Bronchial epithelial cell (primary cell): ENCODE results near the gene NCR2. TPM values are rescaled to one million over a fixed set of nuclear protein-coding genes. Genes with fewer than 3 reads are reported as not detected.

Experiments used
- DNase-seq: peaks from one replicate; pipeline ENCODE4 v3.0.0-alpha.2; 2010; ENCODE audit warnings: low read depth
- FAIRE-seq: peaks from 2 replicates; lab custom pipeline; 2011; peaks lifted over from hg19 to GRCh38; lab: Jason Lieb, UNC
- H3K27me3 ChIP-seq: 2 replicates; pipeline ENCODE4 v1.5.1; 2011; ENCODE audit warnings: low read length; ENCODE audit not compliant: control insufficient read depth, insufficient read depth
- H3K36me3 ChIP-seq: 2 replicates; pipeline ENCODE4 v1.5.1; 2011; ENCODE audit warnings: low read length; ENCODE audit not compliant: control insufficient read depth, insufficient read depth
- H3K4me3 ChIP-seq: 2 replicates; pipeline ENCODE4 v1.5.1; 2011; ENCODE audit warnings: mild to moderate bottlenecking, low read depth, low read length, control low read depth
- total RNA-seq: library from RNA; depleted of rRNA; stranded (reverse); fragments of >200 nt; gene quantifications from 2 replicates; pipeline ENCODE4 v1.2.1, GENCODE V29; 2014
- TF ChIP-seq, protein P1 (sequence below): IDR thresholded peaks from 2 replicates; pipeline ENCODE4 v1.5.1; 2011; ENCODE audit warnings: mild to moderate bottlenecking, moderate library complexity, low read length, control low read depth, inconsistent platforms; ENCODE audit not compliant: insufficient read depth, severe bottlenecking

NCR2 gene
- total RNA-seq, 1 donor from 2014 or later = not detected

DNA sequence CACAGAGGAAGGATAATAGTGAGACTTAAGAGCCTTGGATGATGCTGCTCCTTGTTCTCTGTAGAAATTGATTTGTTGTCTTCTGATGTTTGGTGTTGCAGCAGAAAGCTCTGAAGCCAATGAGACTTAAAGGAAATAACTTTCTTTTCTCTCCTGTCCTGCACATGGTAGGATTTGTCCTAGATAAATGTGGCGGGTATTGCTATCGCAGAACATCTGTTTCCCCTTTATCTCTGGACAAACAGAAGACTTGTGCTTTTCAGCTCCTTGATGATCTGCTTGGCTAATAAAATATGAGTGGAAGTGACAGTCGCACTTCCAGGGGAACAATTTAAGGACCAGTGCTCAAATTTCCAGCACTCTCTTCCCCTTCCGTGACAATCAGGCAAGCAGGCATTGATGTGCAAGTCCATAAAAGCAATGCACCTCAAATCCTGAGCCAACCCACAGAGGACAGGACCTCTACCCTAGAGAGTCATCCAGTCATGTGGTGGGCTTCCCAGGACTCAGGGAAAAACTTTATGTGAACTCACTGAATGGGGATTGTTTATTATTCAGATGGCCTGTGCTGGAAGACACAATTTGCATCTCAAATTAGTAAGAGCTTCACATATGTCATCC lies 9.9 kb upstream of the NCR2 start:
- FAIRE-seq (no peak), DNase-seq (no peak)
- H3K36me3 ChIP-seq = no peaks in the 10 kb centered on the region
- H3K4me3 ChIP-seq = no peak overlapping the region
- TF ChIP-seq, protein P1, sequence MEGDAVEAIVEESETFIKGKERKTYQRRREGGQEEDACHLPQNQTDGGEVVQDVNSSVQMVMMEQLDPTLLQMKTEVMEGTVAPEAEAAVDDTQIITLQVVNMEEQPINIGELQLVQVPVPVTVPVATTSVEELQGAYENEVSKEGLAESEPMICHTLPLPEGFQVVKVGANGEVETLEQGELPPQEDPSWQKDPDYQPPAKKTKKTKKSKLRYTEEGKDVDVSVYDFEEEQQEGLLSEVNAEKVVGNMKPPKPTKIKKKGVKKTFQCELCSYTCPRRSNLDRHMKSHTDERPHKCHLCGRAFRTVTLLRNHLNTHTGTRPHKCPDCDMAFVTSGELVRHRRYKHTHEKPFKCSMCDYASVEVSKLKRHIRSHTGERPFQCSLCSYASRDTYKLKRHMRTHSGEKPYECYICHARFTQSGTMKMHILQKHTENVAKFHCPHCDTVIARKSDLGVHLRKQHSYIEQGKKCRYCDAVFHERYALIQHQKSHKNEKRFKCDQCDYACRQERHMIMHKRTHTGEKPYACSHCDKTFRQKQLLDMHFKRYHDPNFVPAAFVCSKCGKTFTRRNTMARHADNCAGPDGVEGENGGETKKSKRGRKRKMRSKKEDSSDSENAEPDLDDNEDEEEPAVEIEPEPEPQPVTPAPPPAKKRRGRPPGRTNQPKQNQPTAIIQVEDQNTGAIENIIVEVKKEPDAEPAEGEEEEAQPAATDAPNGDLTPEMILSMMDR = no peak
- peaks cover 12% of the 10 kb centered on the region for H3K27me3 ChIP-seq

DNA sequence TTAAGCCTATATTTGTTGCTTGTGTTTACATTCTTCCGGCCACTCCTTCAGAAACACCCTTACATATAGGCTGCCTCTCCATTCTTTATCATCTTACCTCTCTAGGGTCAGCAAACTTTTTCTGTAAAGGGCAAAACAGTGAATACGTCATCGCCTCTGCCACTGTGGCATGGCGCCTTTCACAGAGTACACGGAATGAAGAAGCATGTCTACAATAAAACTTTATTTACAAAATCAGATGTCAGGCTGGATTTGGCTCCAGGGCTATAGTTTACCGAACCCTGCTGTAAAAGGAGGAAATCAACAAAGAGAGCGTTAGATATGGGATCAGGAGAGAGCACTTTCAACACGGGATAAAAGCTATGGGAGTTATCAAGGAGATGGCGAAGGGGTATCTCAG lies 9.3 kb upstream of the NCR2 start:
- no peak for FAIRE-seq
- Histone ChIP-seq H3K27me3 (peaks cover 12% of the 10 kb centered on the region), H3K36me3 (no peaks in the 10 kb centered on the region), H3K4me3 (no peak overlapping the region)
- TF ChIP-seq, protein P1 = no peak
- no peak for DNase-seq

DNA sequence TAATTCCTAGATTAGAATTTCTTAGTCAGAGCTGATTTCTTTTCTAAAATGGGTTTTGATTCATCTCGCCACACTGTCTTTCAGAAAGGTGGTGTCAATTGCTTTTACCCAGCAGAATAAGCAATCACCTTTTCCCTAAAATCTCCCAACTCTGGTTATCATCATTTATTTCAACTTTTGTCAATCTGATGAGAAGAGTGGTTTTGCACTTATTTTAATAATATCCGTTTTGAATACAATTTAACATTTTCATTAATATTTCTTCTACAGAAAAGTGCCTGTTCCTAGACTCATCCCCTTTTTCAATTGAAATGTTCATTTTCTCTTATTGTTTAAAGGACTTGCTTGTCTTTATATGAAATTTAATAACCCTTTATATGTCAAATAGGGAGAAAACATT lies 8.2 kb upstream of the NCR2 start:
- Histone ChIP-seq H3K36me3 (no peaks in the 10 kb centered on the region), H3K27me3 (peaks cover 12% of the 10 kb centered on the region), H3K4me3 (no peak overlapping the region)
- DNase-seq (no peak), FAIRE-seq (no peak)
- TF ChIP-seq, protein P1 = no peak

DNA sequence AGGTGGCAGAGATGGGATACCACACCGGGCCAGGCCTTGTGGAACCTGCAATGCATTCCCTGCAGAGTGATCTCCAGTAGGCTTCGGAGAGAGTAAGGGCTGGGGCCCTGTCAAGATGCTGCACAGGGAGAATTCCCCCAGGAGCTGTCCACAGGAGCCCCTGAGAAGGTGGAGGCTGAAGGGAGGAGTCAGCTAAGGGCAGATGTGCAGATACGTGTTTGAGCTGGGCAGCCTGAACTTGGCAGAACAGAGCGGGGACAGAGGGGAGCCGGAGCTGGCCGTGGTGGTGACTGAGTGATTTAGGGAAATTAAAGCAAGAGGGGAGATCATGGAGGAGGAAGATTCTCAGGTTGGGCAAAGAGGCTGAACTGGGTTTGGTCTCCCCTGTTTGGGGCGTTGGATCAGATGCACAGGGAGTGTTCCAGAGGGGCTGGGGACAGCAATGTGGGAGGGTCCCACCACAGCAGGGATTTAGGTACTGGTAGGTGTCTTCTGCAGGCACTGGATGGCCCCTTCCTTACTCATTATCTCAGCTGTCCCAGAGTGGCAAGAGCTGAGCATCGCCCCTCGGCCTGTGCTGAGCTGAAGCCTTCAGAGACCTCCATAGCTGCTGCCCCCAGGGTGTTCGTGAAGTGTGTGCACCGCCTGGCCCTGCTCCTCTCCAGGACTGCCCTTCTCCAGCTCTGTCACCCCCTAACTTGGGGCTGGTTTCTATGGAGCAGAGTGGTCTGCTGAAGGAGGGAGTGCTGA lies 3.8 kb upstream of the NCR2 start:
- Histone ChIP-seq H3K36me3 (no peaks in the 10 kb centered on the region), H3K27me3 (peaks cover 12% of the 10 kb centered on the region), H3K4me3 (no peak overlapping the region)
- TF ChIP-seq, protein P1 = no peak
- FAIRE-seq (no peak), DNase-seq (no peak)

DNA sequence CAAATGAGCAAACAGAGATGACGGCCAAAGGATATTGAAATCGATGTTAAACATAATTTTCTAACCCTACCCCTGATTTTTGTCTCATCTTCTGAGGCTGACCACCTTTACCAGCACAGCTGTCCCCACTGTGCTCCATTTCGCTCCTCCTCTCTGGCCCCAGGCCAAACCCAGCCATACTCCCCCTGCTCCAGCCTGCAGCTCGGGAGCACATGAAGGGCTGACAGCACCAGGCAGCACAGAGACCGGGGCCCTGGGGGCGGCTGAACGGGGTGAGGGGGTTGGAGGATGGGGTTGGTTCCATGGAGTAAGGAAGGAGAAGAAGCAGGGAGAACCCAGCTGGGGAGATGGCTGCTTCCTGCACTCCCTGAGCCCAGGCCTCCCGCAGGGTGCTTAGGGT lies 3.2 kb upstream of the NCR2 start:
- peaks cover 12% of the 10 kb centered on the region for H3K27me3 ChIP-seq
- TF ChIP-seq, protein P1 = no peak
- FAIRE-seq = no peak
- no peak overlapping the region for H3K4me3 ChIP-seq
- no peaks in the 10 kb centered on the region for H3K36me3 ChIP-seq
- no peak for DNase-seq
